H1 (cell line): ENCODE data around the gene ZNF469. TPM values are rescaled to one million over a fixed set of nuclear protein-coding genes. Genes with fewer than 3 reads are reported as not detected.

Source experiments
- CTCF ChIA-PET: fragments of 300-600 bp; sonication (Branson Sonifier 250); formaldehyde crosslinking; loops from one replicate; lab custom pipeline; 2021; ENCODE audit not compliant: partially characterized antibody; lab: Charles Lee
- POLR2A ChIA-PET: fragments of 300-600 bp; sonication (Branson Sonifier 250); formaldehyde crosslinking; loops from one replicate; lab custom pipeline; 2021; ENCODE audit warnings: inconsistent platforms; ENCODE audit not compliant: partially characterized antibody; lab: Charles Lee
- DNase-seq, 2 experiments: peaks; one replicate each; pipeline versions ENCODE4 v3.0.0 to v3.0.0-alpha.2; 2010 to 2022; ENCODE audit warnings: low spot score in 2 of 2, low read depth in 1 of 2, mixed read lengths in 1 of 2
- FAIRE-seq: peaks from 2 replicates; lab custom pipeline; 2011; peaks lifted over from hg19 to GRCh38; lab: Jason Lieb, UNC
- H2AFZ ChIP-seq: 2 replicates; pipeline ENCODE4 v1.8.1; 2012; ENCODE audit warnings: low read length, inconsistent platforms
- H2AK5ac ChIP-seq: 2 replicates; pipeline ENCODE4 v1.6.1; 2013; ENCODE audit warnings: low read depth, low read length
- H2BK120ac ChIP-seq: replicated peaks from 2 replicates; pipeline ENCODE3; 2013; ENCODE audit warnings: low read depth, low read length, inconsistent platforms
- H2BK12ac ChIP-seq: 2 replicates; pipeline ENCODE4 v1.6.1; 2013; ENCODE audit warnings: low read depth, low read length
- H2BK15ac ChIP-seq: 2 replicates; pipeline ENCODE4 v1.6.1; 2013; ENCODE audit warnings: low read length
- H2BK20ac ChIP-seq: 2 replicates; pipeline ENCODE4 v1.6.1; 2013; ENCODE audit warnings: low read length
- H2BK5ac ChIP-seq: 2 replicates; pipeline ENCODE4 v1.6.1; 2013; ENCODE audit warnings: low read depth, low read length
- H3K14ac ChIP-seq: 2 replicates; pipeline ENCODE4 v1.6.1; 2013; ENCODE audit warnings: inconsistent platforms; ENCODE audit not compliant: insufficient read length
- H3K18ac ChIP-seq: 2 replicates; pipeline ENCODE4 v1.6.1; 2013; ENCODE audit warnings: low read length; ENCODE audit errors: extremely low read depth
- H3K23ac ChIP-seq: 2 replicates; pipeline ENCODE4 v1.6.1; 2013; ENCODE audit warnings: inconsistent platforms; ENCODE audit not compliant: insufficient read length
- H3K23me2 ChIP-seq: 2 replicates; pipeline ENCODE4 v1.6.1; 2013; ENCODE audit warnings: low read depth, low read length
- H3K27ac ChIP-seq: 2 replicates; pipeline ENCODE4 v1.6.1; 2011; ENCODE audit warnings: low read depth, low read length, inconsistent platforms
- H3K27me3 ChIP-seq, 4 experiments: replicated peaks in 1 of 4; 1 replicate in 1 of 4; 2 replicates in 3 of 4; pipeline versions ENCODE4 v1.6.1 to v1.8.1; 2011 to 2013; ENCODE audit warnings: low read length in 3 of 4, mild to moderate bottlenecking in 3 of 4, inconsistent platforms in 2 of 4, mixed read lengths in 2 of 4, moderate library complexity in 1 of 4; ENCODE audit not compliant: control insufficient read depth in 3 of 4, insufficient read depth in 3 of 4; ENCODE audit errors: extremely low read depth in 1 of 4
- H3K36me3 ChIP-seq, 4 experiments: 2 replicates each; pipeline versions ENCODE4 v1.6.1 to v1.8.1; 2011 to 2013; ENCODE audit warnings: mild to moderate bottlenecking in 4 of 4, low read length in 3 of 4, moderate library complexity in 2 of 4, control low read depth in 1 of 4, inconsistent platforms in 1 of 4; ENCODE audit not compliant: insufficient read depth in 4 of 4, control insufficient read depth in 2 of 4
- H3K4ac ChIP-seq: replicated peaks from 2 replicates; pipeline ENCODE3; 2013; ENCODE audit warnings: low read length, low read depth, mixed read lengths, inconsistent platforms; ENCODE audit not compliant: insufficient read length
- H3K4me1 ChIP-seq, 4 experiments: replicated peaks in 1 of 4; 1 replicate in 1 of 4; 2 replicates in 3 of 4; pipeline versions ENCODE4 v1.6.1 to v1.8.1; 2011 to 2013; ENCODE audit warnings: low read length in 3 of 4, inconsistent platforms in 2 of 4, mixed read lengths in 1 of 4; ENCODE audit not compliant: insufficient read depth in 4 of 4, control insufficient read depth in 3 of 4
- H3K4me2 ChIP-seq, 2 experiments: 2 replicates each; pipeline versions ENCODE4 v1.6.1 to v1.8.1; 2011 to 2013; ENCODE audit warnings: low read depth in 2 of 2, low read length in 2 of 2, control low read depth in 1 of 2, inconsistent platforms in 1 of 2, mild to moderate bottlenecking in 1 of 2; ENCODE audit not compliant: insufficient read depth in 1 of 2
- H3K4me3 ChIP-seq, 4 experiments: fragments of 200-600, 300-600 bp in 1 of 4; sonication (generic), shearing (Covaris generic), sonication (Bioruptor Twin) in 1 of 4; 2 replicates each; pipeline versions ENCODE4 v1.5.1 to v1.8.1; 2011 to 2016; ENCODE audit warnings: low read length in 4 of 4, low read depth in 3 of 4, control low read depth in 2 of 4, inconsistent platforms in 2 of 4, mild to moderate bottlenecking in 2 of 4, mixed read lengths in 1 of 4, moderate library complexity in 1 of 4; ENCODE audit not compliant: insufficient read depth in 2 of 4; ENCODE audit errors: extremely low read depth in 1 of 4
- H3K56ac ChIP-seq: replicated peaks from 2 replicates; pipeline ENCODE3; 2013; ENCODE audit warnings: low read depth, mild to moderate bottlenecking, mixed read lengths, low read length, inconsistent platforms; ENCODE audit not compliant: insufficient read length
- H3K79me1 ChIP-seq: 2 replicates; pipeline ENCODE4 v1.6.1; 2013; ENCODE audit warnings: low read depth, low read length, control low read depth
- H3K79me2 ChIP-seq, 2 experiments: 2 replicates each; pipeline versions ENCODE4 v1.6.1 to v1.8.1; 2012 to 2013; ENCODE audit warnings: low read length in 2 of 2, mild to moderate bottlenecking in 2 of 2, inconsistent platforms in 1 of 2; ENCODE audit not compliant: insufficient read depth in 2 of 2, control insufficient read depth in 1 of 2
- H3K9ac ChIP-seq, 4 experiments: replicated peaks in 1 of 4; 1 replicate in 1 of 4; 2 replicates in 3 of 4; pipeline versions ENCODE4 v1.6.1 to v1.8.1; 2011 to 2013; ENCODE audit warnings: low read depth in 3 of 4, low read length in 3 of 4, control low read depth in 2 of 4, mild to moderate bottlenecking in 2 of 4, moderate library complexity in 2 of 4, inconsistent platforms in 1 of 4; ENCODE audit errors: extremely low read depth in 1 of 4
- H3K9me3 ChIP-seq, 2 experiments: 2 replicates each; pipeline versions ENCODE4 v1.6.1 to v1.8.1; 2012 to 2013; ENCODE audit warnings: mild to moderate bottlenecking in 2 of 2, moderate library complexity in 2 of 2, control low read depth in 1 of 2, inconsistent platforms in 1 of 2, low read depth in 1 of 2, low read length in 1 of 2, mixed read lengths in 1 of 2; ENCODE audit not compliant: insufficient read depth in 2 of 2
- H4K20me1 ChIP-seq, 2 experiments: replicated peaks in 1 of 2; 2 replicates each; pipeline versions ENCODE3 to v1.8.1; 2011 to 2013; ENCODE audit warnings: inconsistent platforms in 2 of 2, low read length in 2 of 2, mild to moderate bottlenecking in 1 of 2; ENCODE audit not compliant: insufficient read depth in 2 of 2, control insufficient read depth in 1 of 2
- H4K5ac ChIP-seq: 2 replicates; pipeline ENCODE4 v1.6.1; 2013; ENCODE audit warnings: low read length, low read depth, mixed read lengths, inconsistent platforms; ENCODE audit not compliant: insufficient read length
- H4K8ac ChIP-seq: 2 replicates; pipeline ENCODE4 v1.8.0; 2013; ENCODE audit warnings: mild to moderate bottlenecking, moderate library complexity, low read length, inconsistent platforms; ENCODE audit not compliant: insufficient read depth; ENCODE audit errors: extremely low read depth
- H4K91ac ChIP-seq: replicated peaks from 2 replicates; pipeline ENCODE3; 2013; ENCODE audit warnings: low read length, mixed read lengths, inconsistent platforms; ENCODE audit not compliant: insufficient read length
- RAD21 ChIP-seq, 2 experiments: IDR thresholded peaks in 1 of 2; conservative IDR thresholded peaks in 1 of 2; 2 replicates each; pipeline ENCODE4 v1.6.1; 2011; ENCODE audit warnings: low read depth in 2 of 2, low read length in 2 of 2, improper control_type of control experiment in 1 of 2, inconsistent platforms in 1 of 2, mild to moderate bottlenecking in 1 of 2, moderate library complexity in 1 of 2
- TBP ChIP-seq: IDR thresholded peaks from 2 replicates; pipeline ENCODE4 v1.6.1; 2011; ENCODE audit warnings: low read depth, low read length, improper control_type of control experiment
- WGBS, 2 experiments: shearing (Covaris generic) in 1 of 2; methylation state at CpG; one replicate each; pipeline versions ENCODE4 v1.1.6 to v1.1.7; 2013 to 2015; ENCODE audit warnings: low lambda C conversion rate in 2 of 2, mixed read lengths in 2 of 2, inconsistent platforms in 1 of 2, low coverage in 1 of 2, missing lambda C conversion rate in 1 of 2; ENCODE audit not compliant: insufficient replicate concordance in 2 of 2, insufficient coverage in 1 of 2, insufficient read length in 1 of 2; ENCODE audit errors: extremely low coverage in 1 of 2, missing lambda C conversion rate in 1 of 2; 5-methylcytosine and 5-hydroxymethylcytosine counted together
- polyA plus RNA-seq, 7 experiments: library from polyadenylated mRNA; depleted of rRNA in 3 of 7; stranded (reverse) in 5 of 7; unstranded in 2 of 7; fragments of >200 nt in 5 of 7; fragments of 200-250 nt in 2 of 7; gene quantifications; 1 replicate in 5 of 7; 2 replicates in 1 of 7; 4 replicates in 1 of 7; pipeline versions ENCODE4 v1.2.1 to v1.2.3, GENCODE V29; 2011 to 2013; ENCODE audit warnings: missing spikeins in 2 of 7, mixed read lengths in 2 of 7
- total RNA-seq: library from RNA; stranded (reverse); fragmentation: NEBNext Ultra II Directional; extraction: Animal tissue kit (Norgen Biotek cat#: 25700); gene quantifications from 2 replicates; pipeline ENCODE4 v1.2.1, GENCODE V29; 2021
- TF ChIP-seq, protein P1 (sequence below), 3 experiments: IDR thresholded peaks; 1 replicate in 2 of 3; 2 replicates in 1 of 3; pipeline versions ENCODE4 v1.5.1 to v1.6.1; 2011; ENCODE audit warnings: low read length in 3 of 3, mild to moderate bottlenecking in 3 of 3, inconsistent platforms in 2 of 3, low read depth in 1 of 3, moderate library complexity in 1 of 3; ENCODE audit not compliant: insufficient read depth in 1 of 3; ENCODE audit errors: control extremely low read depth in 1 of 3

Gene ZNF469
- total and polyA plus RNA-seq, 2 of the 8 experiments (the other 6 are each of a cell fraction or from before 2014, with no cell fraction given) = 0.30 to 1.8 TPM

DNA sequence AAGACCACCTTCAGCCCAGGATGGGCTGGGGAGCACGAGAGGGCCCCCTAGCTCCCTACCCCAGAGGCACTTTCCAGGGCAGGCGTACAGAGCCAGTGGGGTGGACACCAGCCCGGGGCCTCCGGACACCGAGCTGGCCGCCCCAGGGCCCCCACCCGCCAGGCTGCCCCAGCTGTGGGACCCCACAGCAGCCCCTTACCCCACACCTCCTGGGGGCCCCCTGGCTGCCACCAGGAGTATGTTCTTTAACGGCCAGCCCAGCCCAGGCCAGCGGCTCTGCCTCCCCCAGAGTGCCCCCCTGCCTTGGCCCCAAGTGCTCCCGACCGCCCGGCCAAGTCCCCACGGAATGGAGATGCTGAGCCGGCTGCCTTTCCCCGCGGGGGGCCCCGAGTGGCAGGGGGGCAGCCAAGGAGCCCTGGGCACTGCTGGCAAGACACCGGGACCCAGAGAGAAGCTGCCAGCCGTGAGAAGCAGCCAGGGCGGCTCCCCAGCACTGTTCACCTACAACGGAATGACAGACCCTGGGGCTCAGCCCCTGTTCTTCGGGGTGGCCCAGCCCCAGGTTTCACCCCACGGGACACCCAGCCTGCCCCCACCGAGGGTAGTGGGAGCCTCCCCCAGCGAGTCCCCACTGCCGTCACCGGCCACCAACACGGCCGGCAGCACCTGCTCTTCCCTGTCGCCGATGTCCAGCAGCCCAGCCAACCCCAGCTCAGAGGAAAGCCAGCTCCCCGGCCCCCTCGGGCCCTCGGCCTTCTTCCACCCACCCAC is 46.0 kb downstream of the ZNF469 start:
- no peaks in the 10 kb centered on the region for H4K20me1 ChIP-seq
- no peak overlapping the region for H3K56ac ChIP-seq
- H3K4ac ChIP-seq = no peak overlapping the region
- no peaks in the 10 kb centered on the region for H3K79me1 ChIP-seq
- TF ChIP-seq, protein P1, sequence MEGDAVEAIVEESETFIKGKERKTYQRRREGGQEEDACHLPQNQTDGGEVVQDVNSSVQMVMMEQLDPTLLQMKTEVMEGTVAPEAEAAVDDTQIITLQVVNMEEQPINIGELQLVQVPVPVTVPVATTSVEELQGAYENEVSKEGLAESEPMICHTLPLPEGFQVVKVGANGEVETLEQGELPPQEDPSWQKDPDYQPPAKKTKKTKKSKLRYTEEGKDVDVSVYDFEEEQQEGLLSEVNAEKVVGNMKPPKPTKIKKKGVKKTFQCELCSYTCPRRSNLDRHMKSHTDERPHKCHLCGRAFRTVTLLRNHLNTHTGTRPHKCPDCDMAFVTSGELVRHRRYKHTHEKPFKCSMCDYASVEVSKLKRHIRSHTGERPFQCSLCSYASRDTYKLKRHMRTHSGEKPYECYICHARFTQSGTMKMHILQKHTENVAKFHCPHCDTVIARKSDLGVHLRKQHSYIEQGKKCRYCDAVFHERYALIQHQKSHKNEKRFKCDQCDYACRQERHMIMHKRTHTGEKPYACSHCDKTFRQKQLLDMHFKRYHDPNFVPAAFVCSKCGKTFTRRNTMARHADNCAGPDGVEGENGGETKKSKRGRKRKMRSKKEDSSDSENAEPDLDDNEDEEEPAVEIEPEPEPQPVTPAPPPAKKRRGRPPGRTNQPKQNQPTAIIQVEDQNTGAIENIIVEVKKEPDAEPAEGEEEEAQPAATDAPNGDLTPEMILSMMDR (IDR thresholded peaks at IDR 0.05; ENCODE audit: control extremely low read depth in 1 of 3, insufficient read depth in 1 of 3, low read depth in 1 of 3, low read length in 3 of 3) = peak in 2 of 3 experiments; percentile 10 to 25; a peak in 3 of 4 replicates
- no peak for TF ChIP-seq TBP
- TF ChIP-seq RAD21 (IDR thresholded peaks at IDR 0.05 in 1 of 2, conservative IDR thresholded peaks at IDR 0.05 in 1 of 2; ENCODE audit: low read depth in 2 of 2, low read length in 2 of 2) = peak in 1 of 2 experiments; percentile 11; a peak in 1 of 4 replicates
- H2AK5ac ChIP-seq = no peak overlapping the region
- H2BK15ac ChIP-seq = no peak overlapping the region
- no peaks in the 10 kb centered on the region for H3K79me2 ChIP-seq
- peaks cover 0 to 24% (median 16%) of the 10 kb centered on the region in 4 experiments; a peak in 5 of 7 replicates for H3K27me3 ChIP-seq
- H3K36me3 ChIP-seq = no peaks in the 10 kb centered on the region
- no peak overlapping the region for H3K4me3 ChIP-seq
- H2BK120ac ChIP-seq = no peak overlapping the region
- no peak for DNase-seq
- H3K4me2 ChIP-seq = no peak overlapping the region
- H2BK12ac ChIP-seq = no peak overlapping the region
- H4K8ac ChIP-seq = no peak overlapping the region
- no peak overlapping the region for H2AFZ ChIP-seq
- no peaks in the 10 kb centered on the region for H3K9me3 ChIP-seq
- H3K23ac ChIP-seq = no peak overlapping the region
- CTCF ChIA-PET = interaction anchor here (0.8 to 2.9 kb wide), 6 partner anchors 8 to 234 kb away, joined by 3 to 24 read pairs (median 4); no protein-coding TSS in a partner anchor
- H2BK5ac ChIP-seq = no peak overlapping the region
- 88% methylated on average over 18 of the region's 34 CpGs; no CpG with 5 or more reads in 1 of the 2 experiments for WGBS, 2 experiments
- H3K14ac ChIP-seq = no peak overlapping the region
- no peak overlapping the region for H4K5ac ChIP-seq
- H3K18ac ChIP-seq = no peak overlapping the region
- H3K23me2 ChIP-seq = no peaks in the 10 kb centered on the region
- H2BK20ac ChIP-seq = no peak overlapping the region
- FAIRE-seq = no peak
- H3K4me1 ChIP-seq = peaks cover 0 to 5% (median 2%) of the 10 kb centered on the region in 4 experiments; a peak in 2 of 7 replicates
- no peak overlapping the region for H3K9ac ChIP-seq
- POLR2A ChIA-PET = no interaction called here
- H4K91ac ChIP-seq = no peak overlapping the region
- no peak overlapping the region for H3K27ac ChIP-seq
